ENCODE data around the gene GRHPR. TPM values are rescaled to one million over a fixed set of nuclear protein-coding genes. Genes with fewer than 3 reads are reported as not detected.
A peak's percentile ranks its signal among the peaks of the same experiment; 100 is the strongest.

GRHPR gene
- total and polyA plus RNA-seq, 2 of the 8 experiments (the other 6 are each of a cell fraction or from before 2014, with no cell fraction given) = 97.0 to 201 TPM

- Histone ChIP-seq H2AK5ac (ENCODE audit: low read depth, low read length) (no peak overlapping the region), H3K4me2 (ENCODE audit: insufficient read depth in 1 of 2, low read depth in 2 of 2, low read length in 2 of 2) (no peak overlapping the region), H3K9me3 (ENCODE audit: insufficient read depth in 2 of 2, low read depth in 1 of 2, low read length in 1 of 2) (no peaks in the 10 kb centered on the region), H2BK20ac (ENCODE audit: low read length) (no peak overlapping the region), H3K27me3 (replicated peaks in 1 of 4; ENCODE audit: control insufficient read depth in 3 of 4, extremely low read depth in 1 of 4, insufficient read depth in 3 of 4, low read length in 3 of 4) (no peaks in the 10 kb centered on the region), H3K9ac (replicated peaks in 1 of 4; ENCODE audit: extremely low read depth in 1 of 4, low read depth in 3 of 4, low read length in 3 of 4) (no peak overlapping the region; a peak in 1 of 7 replicates), H2BK5ac (ENCODE audit: low read depth, low read length) (no peak overlapping the region), H3K4me1 (replicated peaks in 1 of 4; ENCODE audit: control insufficient read depth in 3 of 4, insufficient read depth in 4 of 4, low read length in 3 of 4) (peaks cover 3 to 18% (median 9%) of the 10 kb centered on the region in 4 experiments), H2BK15ac (ENCODE audit: low read length) (no peak overlapping the region), H3K79me2 (ENCODE audit: control insufficient read depth in 1 of 2, insufficient read depth in 2 of 2, low read length in 2 of 2) (peaks cover 0 to 2% of the 10 kb centered on the region in 2 experiments; a peak in 1 of 4 replicates), H3K36me3 (ENCODE audit: control insufficient read depth in 2 of 4, insufficient read depth in 4 of 4, low read length in 3 of 4) (peaks cover 24 to 70% (median 32%) of the 10 kb centered on the region in 4 experiments; a peak in 7 of 8 replicates), H4K5ac (ENCODE audit: insufficient read length, low read depth, low read length) (no peak overlapping the region), H3K27ac (ENCODE audit: low read depth, low read length) (0 out of 2 replicates have a peak overlapping the region, but pooled peaks have one; percentile 53), H4K91ac (replicated peaks; ENCODE audit: insufficient read length, low read length) (no peak overlapping the region), H3K4ac (replicated peaks; ENCODE audit: insufficient read length, low read depth, low read length) (no peak overlapping the region), H2BK12ac (ENCODE audit: low read depth, low read length) (no peak overlapping the region), H3K79me1 (ENCODE audit: low read depth, low read length) (peaks cover 10% of the 10 kb centered on the region), H2BK120ac (replicated peaks; ENCODE audit: low read depth, low read length) (no peak overlapping the region), H2AFZ (ENCODE audit: low read length) (no peak overlapping the region), H4K8ac (ENCODE audit: extremely low read depth, insufficient read depth, low read length) (peak overlapping the region; percentile 53), H3K23me2 (ENCODE audit: low read depth, low read length) (peaks cover 4% of the 10 kb centered on the region; the same call in 1 of the 2 replicates), H4K20me1 (replicated peaks in 1 of 2; ENCODE audit: control insufficient read depth in 1 of 2, insufficient read depth in 2 of 2, low read length in 2 of 2) (peaks cover 8 to 15% of the 10 kb centered on the region in 2 experiments), H3K56ac (replicated peaks; ENCODE audit: insufficient read length, low read depth, low read length) (no peak overlapping the region), H3K18ac (ENCODE audit: extremely low read depth, low read length) (no peak overlapping the region), H3K23ac (ENCODE audit: insufficient read length) (no peak overlapping the region), H3K4me3 (ENCODE audit: extremely low read depth in 1 of 4, insufficient read depth in 2 of 4, low read depth in 3 of 4, low read length in 4 of 4) (no peak overlapping the region), H3K14ac (ENCODE audit: insufficient read length) (no peak overlapping the region)
- POLR2A ChIA-PET (ENCODE audit: partially characterized antibody) = interaction anchor here (0.6 to 1.8 kb wide), 8 partner anchors 10 to 34 kb away, joined by 3 to 7 read pairs (median 4); no protein-coding TSS in a partner anchor
- CTCF ChIA-PET (ENCODE audit: partially characterized antibody) = interaction anchor here (0.6 to 3.4 kb wide), 3 partner anchors 15 to 370 kb away, joined by 5 to 15 read pairs (median 9); no protein-coding TSS in a partner anchor
- DNase-seq (ENCODE audit: low read depth in 1 of 2, low spot score in 2 of 2) (no peak), FAIRE-seq (no peak)
- WGBS, 2 experiments (ENCODE audit: extremely low coverage in 1 of 2, insufficient coverage in 1 of 2, insufficient read length in 1 of 2, insufficient replicate concordance in 2 of 2, low coverage in 1 of 2, low lambda C conversion rate in 2 of 2, missing lambda C conversion rate in 1 of 2) = 91% methylated on average over 17 of the region's 17 CpGs; no CpG with 5 or more reads in 1 of the 2 experiments
- TF ChIP-seq BCL11A (IDR thresholded peaks at IDR 0.05; ENCODE audit: low read depth in 2 of 2, low read length in 2 of 2) (no peak), USF2 (IDR thresholded peaks at IDR 0.05; ENCODE audit: low read length) (no peak), TAF7 (optimal IDR thresholded peaks at IDR 0.05; ENCODE audit: borderline replicate concordance, low read depth, low read length) (no peak), CBX5 (IDR thresholded peaks at IDR 0.05; ENCODE audit: low read depth, low read length) (no peak), TBP (IDR thresholded peaks at IDR 0.05; ENCODE audit: low read depth, low read length) (no peak), NANOG (IDR thresholded peaks at IDR 0.05; ENCODE audit: insufficient read depth, low read depth, low read length, poor library complexity, severe bottlenecking) (no peak), CHD1 (IDR thresholded peaks at IDR 0.05; ENCODE audit: low read depth, low read length) (no peak), JUND (IDR thresholded peaks at IDR 0.05; ENCODE audit: low read length) (no peak), CEBPB (IDR thresholded peaks at IDR 0.05; ENCODE audit: low read depth, low read length) (no peak), EGR1 (IDR thresholded peaks at IDR 0.05; ENCODE audit: borderline replicate concordance, low read depth, low read length) (no peak), HDAC6 (IDR thresholded peaks at IDR 0.05; ENCODE audit: low read depth, low read length) (no peak)
Measured at GRCh38 chr9:37429441-37430285, 7.2 kb downstream of the GRHPR start.

All from H1 (cell line).